ENCODE data around the gene LRRC27. TPM values are rescaled to one million over a fixed set of nuclear protein-coding genes. Genes with fewer than 3 reads are reported as not detected.

The LRRC27 gene
- total and polyA plus RNA-seq, 12 donors = 6.5 to 17.6 (median 9.9) TPM

DNA sequence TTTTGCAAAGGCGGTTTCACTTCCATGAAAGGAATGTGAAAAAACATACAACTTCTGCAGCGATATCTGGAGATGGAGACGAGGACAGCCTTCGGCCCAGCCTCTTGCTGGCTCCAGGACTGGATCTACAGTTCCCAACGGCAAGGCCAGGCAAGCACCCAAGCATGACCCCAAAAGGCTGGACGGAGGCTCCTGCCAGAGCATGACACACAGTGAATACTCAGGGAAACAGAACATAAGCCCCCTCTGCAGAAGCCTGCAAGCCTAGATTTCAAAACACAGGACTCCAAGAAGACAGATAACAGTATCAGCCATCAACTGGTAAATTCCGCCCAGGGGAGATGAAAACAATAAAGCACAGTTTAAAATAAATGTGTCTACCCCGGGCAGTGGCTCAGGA is 3.3 kb upstream of the LRRC27 start:
- intact Hi-C loops (cut with DNase I) = no loop called here
- H3K27ac ChIP-seq = peak overlapping the region in 2 of 5 donors; percentile 20 to 34
- no peak overlapping the region for H3K4me3 ChIP-seq
- no peak for DNase-seq
- no peaks in the 10 kb centered on the region for H3K36me3 ChIP-seq (replicated peaks in 1 of 2)
- no peaks in the 10 kb centered on the region for H3K9me3 ChIP-seq (replicated peaks in 1 of 3)
- 43 to 57% (median 49%) methylated on average over 8 of the region's 8 CpGs for WGBS, 4 donors
- no peaks in the 10 kb centered on the region for H3K27me3 ChIP-seq
- peaks cover 29 to 38% of the 10 kb centered on the region in 2 donors for H3K4me1 ChIP-seq (replicated peaks in 1 of 2)
- no peak for TF ChIP-seq POLR2A (IDR thresholded peaks at IDR 0.05)
- TF ChIP-seq, protein P1, sequence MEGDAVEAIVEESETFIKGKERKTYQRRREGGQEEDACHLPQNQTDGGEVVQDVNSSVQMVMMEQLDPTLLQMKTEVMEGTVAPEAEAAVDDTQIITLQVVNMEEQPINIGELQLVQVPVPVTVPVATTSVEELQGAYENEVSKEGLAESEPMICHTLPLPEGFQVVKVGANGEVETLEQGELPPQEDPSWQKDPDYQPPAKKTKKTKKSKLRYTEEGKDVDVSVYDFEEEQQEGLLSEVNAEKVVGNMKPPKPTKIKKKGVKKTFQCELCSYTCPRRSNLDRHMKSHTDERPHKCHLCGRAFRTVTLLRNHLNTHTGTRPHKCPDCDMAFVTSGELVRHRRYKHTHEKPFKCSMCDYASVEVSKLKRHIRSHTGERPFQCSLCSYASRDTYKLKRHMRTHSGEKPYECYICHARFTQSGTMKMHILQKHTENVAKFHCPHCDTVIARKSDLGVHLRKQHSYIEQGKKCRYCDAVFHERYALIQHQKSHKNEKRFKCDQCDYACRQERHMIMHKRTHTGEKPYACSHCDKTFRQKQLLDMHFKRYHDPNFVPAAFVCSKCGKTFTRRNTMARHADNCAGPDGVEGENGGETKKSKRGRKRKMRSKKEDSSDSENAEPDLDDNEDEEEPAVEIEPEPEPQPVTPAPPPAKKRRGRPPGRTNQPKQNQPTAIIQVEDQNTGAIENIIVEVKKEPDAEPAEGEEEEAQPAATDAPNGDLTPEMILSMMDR (IDR thresholded peaks at IDR 0.05) = no peak

DNA sequence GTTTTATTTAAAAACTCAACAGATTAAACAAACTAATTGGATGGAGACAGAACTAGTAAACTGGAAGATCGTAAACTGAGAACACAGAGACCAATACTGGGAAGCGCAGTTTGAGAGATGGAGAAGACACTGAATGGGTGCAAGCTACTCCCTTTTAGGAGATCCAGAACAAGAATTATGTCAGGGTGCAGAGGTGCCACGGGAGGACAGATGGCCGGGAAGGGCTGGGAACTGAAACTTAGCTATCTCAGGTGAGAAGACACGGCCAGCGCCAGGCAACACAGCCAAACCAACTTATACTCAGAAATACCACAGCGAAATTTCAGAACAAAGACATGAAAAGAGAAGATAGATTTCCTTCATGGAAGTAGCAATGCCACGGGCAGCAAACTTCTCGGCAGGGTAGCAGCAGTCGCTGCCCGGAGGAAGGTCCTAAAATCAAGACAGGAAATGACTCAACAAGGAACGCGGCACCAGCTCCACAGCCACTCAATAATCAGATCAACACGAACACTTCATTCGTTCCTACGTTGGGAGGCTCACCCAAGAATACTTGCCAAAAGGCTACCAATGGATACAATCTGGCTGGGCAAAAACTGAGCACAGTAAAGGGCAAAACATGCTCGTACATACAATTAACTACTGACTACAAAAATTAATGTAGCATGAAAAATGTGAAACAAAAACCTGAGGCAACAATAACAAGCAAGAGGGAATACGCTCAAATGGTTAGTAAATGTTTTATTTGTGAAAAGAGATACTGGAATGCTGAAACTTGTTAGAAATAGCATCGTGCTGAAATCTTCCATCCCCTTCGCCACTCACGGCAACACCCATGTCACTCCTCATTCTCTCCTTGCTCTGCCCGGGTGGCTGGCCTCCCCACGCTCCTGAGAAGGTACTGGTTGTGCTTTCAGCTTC is 2.2 kb upstream of the LRRC27 start:
- no peak for TF ChIP-seq POLR2A (IDR thresholded peaks at IDR 0.05)
- TF ChIP-seq, protein P1 (IDR thresholded peaks at IDR 0.05) = no peak
- H3K27me3 ChIP-seq = no peaks in the 10 kb centered on the region
- H3K4me3 ChIP-seq = peak overlapping the region in 1 of 4 donors; percentile 69
- intact Hi-C loops (cut with DNase I) = no loop called here
- 70 to 84% (median 71%) methylated on average over 23 of the region's 23 CpGs for WGBS, 4 donors
- H3K27ac ChIP-seq = peak overlapping the region in 2 of 5 donors; percentile 34 to 54
- no peak for DNase-seq
- H3K4me1 ChIP-seq (replicated peaks in 1 of 2) = peaks cover 29 to 38% of the 10 kb centered on the region in 2 donors
- no peaks in the 10 kb centered on the region for H3K36me3 ChIP-seq (replicated peaks in 1 of 2)
- no peaks in the 10 kb centered on the region for H3K9me3 ChIP-seq (replicated peaks in 1 of 3)

DNA sequence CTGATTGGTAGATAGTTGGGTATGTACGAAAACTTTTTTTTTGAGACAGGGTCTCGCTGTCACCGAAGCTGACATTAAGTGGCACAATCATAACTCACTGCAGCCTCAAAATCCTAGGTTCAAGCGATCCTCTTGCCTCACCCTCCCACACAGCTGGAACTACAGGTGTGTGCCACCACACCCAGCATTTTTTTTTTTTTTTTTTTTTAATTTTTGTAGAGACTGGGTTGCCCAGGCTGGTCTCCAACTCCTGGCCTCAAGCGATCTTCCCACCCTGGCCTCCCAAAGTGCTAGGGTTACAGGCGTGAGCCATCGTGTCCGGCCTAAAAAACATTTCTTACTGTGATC is 1.5 kb upstream of the LRRC27 start:
- Histone ChIP-seq H3K4me3 (peak overlapping the region in 1 of 4 donors; percentile 69), H3K27ac (peak overlapping the region in 2 of 5 donors; percentile 54 to 89), H3K9me3 (replicated peaks in 1 of 3) (no peaks in the 10 kb centered on the region), H3K4me1 (replicated peaks in 1 of 2) (peaks cover 29 to 38% of the 10 kb centered on the region in 2 donors), H3K27me3 (no peaks in the 10 kb centered on the region), H3K36me3 (replicated peaks in 1 of 2) (no peaks in the 10 kb centered on the region)
- TF ChIP-seq POLR2A (IDR thresholded peaks at IDR 0.05) = no peak
- TF ChIP-seq, protein P1 (IDR thresholded peaks at IDR 0.05) = no peak
- intact Hi-C loops (cut with DNase I) = no loop called here
- DNase-seq = no peak
- 89 to 93% (median 91%) methylated on average over 8 of the region's 8 CpGs for WGBS, 4 donors

DNA sequence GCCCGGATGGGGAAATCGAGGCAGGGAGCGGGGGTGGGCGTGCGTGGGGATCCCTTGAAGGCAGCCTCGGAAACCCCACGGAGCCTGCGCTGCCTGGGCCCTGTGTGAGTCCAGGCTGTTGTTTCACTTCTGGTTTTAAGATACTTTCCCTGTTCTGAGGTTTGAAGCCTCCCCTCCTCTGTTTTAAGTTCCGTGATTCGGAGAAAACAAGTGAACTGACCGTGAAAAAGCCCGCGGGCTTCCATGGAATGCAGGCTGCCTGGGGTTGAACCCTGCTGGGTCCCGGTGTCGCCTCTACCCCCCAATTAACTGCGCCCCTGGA is 401 bp downstream of the LRRC27 start:
- no peaks in the 10 kb centered on the region for H3K36me3 ChIP-seq (replicated peaks in 1 of 2)
- H3K9me3 ChIP-seq (replicated peaks in 1 of 3) = no peaks in the 10 kb centered on the region
- WGBS, 4 donors = 9 to 18% (median 10%) methylated on average over 9 to 16 of the region's 16 CpGs
- H3K27me3 ChIP-seq = no peaks in the 10 kb centered on the region
- peaks cover 29 to 47% of the 10 kb centered on the region in 2 donors for H3K4me1 ChIP-seq (replicated peaks in 1 of 2)
- peak overlapping the region in 4 of 5 donors; percentile 3 to 73 (median 28) for H3K27ac ChIP-seq
- DNase-seq = no peak
- intact Hi-C loops (cut with DNase I) = no loop called here
- H3K4me3 ChIP-seq = peak overlapping the region; percentile 12 to 73 (median 60)
- TF ChIP-seq, protein P1 (IDR thresholded peaks at IDR 0.05) = no peak
- TF ChIP-seq POLR2A (IDR thresholded peaks at IDR 0.05) = no peak

All from adrenal gland (tissue), 12 donors.